ENCODE data around the gene ZNF600. TPM values are rescaled to one million over a fixed set of nuclear protein-coding genes. Genes with fewer than 3 reads are reported as not detected.
A peak's percentile ranks its signal among the peaks of the same experiment; 100 is the strongest.
"Not testable (repeated sequence)": the region's sequence is repeated elsewhere in the genome, so short reads cannot be mapped to it uniquely, and the experiment has no call there.

ZNF600 gene
- total RNA-seq, 1 donor from 2014 or later = 6.4 TPM

DNA sequence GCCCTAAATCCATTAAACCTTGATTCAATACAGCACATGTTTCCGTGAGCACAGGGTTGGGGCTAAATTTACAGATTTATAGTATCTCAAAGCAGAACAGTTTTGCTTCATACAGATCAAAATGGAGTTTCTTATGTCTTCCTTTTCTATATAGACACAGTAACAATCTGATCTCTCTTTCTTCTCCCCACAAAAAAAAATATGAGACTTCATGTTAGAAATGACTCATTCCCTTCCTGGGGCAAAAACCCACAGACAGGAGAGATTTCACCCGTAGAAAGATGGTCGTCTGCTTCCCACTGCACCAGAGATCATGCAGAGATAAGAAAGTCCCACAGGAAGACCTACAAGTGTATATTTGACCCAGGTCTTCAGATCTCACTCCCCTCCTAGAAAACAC is 44.1 kb downstream of the ZNF600 start:
- FAIRE-seq = no peak
- Mint-ChIP-seq H3K27ac (ENCODE audit: unreplicated experiment) (peak overlapping the region; percentile 0), H3K4me3 (ENCODE audit: unreplicated experiment) (no peak overlapping the region), H3K36me3 (ENCODE audit: low read depth, unreplicated experiment) (peaks cover 2% of the 10 kb centered on the region), H3K9me3 (ENCODE audit: unreplicated experiment) (peaks cover 9% of the 10 kb centered on the region), H3K4me1 (ENCODE audit: low read depth, unreplicated experiment) (peaks cover 14% of the 10 kb centered on the region), H3K27me3 (ENCODE audit: low read depth, unreplicated experiment) (no peaks in the 10 kb centered on the region)
- Histone ChIP-seq H3K4me2 (ENCODE audit: low read length) (no peak overlapping the region), H3K27ac (ENCODE audit: low read depth, low read length) (no peak overlapping the region), H3K79me2 (ENCODE audit: insufficient read depth, low read length) (no peaks in the 10 kb centered on the region), H2AFZ (ENCODE audit: low read depth, low read length) (no peak overlapping the region), H3K27me3 (ENCODE audit: insufficient read depth, low read length) (no peaks in the 10 kb centered on the region), H4K20me1 (ENCODE audit: insufficient read depth, low read length) (no peaks in the 10 kb centered on the region), H3K9me3 (ENCODE audit: insufficient read depth, low read depth, low read length) (no peaks in the 10 kb centered on the region), H3K4me3 (ENCODE audit: insufficient read depth, low read depth, low read length) (no peak overlapping the region), H3K4me1 (ENCODE audit: insufficient read depth, low read length) (no peaks in the 10 kb centered on the region), H3K36me3 (ENCODE audit: insufficient read depth, low read length) (no peaks in the 10 kb centered on the region), H3K9ac (ENCODE audit: low read length) (no peak overlapping the region)
- DNase-seq (ENCODE audit: low read depth) = no peak
- TF ChIP-seq EZH2 (IDR thresholded peaks at IDR 0.05; ENCODE audit: insufficient read depth, low read length) = no peak
- TF ChIP-seq, protein P1, sequence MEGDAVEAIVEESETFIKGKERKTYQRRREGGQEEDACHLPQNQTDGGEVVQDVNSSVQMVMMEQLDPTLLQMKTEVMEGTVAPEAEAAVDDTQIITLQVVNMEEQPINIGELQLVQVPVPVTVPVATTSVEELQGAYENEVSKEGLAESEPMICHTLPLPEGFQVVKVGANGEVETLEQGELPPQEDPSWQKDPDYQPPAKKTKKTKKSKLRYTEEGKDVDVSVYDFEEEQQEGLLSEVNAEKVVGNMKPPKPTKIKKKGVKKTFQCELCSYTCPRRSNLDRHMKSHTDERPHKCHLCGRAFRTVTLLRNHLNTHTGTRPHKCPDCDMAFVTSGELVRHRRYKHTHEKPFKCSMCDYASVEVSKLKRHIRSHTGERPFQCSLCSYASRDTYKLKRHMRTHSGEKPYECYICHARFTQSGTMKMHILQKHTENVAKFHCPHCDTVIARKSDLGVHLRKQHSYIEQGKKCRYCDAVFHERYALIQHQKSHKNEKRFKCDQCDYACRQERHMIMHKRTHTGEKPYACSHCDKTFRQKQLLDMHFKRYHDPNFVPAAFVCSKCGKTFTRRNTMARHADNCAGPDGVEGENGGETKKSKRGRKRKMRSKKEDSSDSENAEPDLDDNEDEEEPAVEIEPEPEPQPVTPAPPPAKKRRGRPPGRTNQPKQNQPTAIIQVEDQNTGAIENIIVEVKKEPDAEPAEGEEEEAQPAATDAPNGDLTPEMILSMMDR (IDR thresholded peaks at IDR 0.05; ENCODE audit: insufficient read depth, low read depth, low read length) = no peak

DNA sequence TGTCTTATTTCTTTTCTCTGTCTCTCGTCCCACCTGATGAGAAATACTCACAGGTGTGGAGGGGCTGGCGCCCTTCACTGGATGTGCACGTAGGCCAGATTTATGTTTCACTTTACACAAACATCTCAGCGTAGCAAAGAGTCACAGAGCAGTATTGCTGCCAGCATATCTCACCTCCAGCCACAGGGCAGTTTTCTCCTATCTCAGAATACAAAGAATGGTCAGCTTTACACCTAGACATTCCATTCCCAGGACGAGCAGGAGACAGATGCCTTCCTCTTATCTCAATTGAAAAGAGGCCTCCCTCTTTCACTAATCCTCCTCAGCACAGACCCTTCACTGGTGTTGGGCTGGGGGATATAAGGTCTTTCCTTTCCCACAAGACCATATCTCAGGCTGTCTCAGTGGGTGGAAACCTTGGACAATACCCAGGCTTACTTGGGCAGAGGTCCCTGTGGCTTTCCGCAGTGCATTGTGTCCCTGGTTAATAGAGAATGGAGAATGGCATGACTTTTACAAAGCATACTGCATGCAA is 44.6 kb downstream of the ZNF600 start:
- no peak overlapping the region for H3K4me3 Mint-ChIP-seq (ENCODE audit: unreplicated experiment)
- no peak overlapping the region for H3K4me2 ChIP-seq (ENCODE audit: low read length)
- peaks cover 14% of the 10 kb centered on the region for H3K4me1 Mint-ChIP-seq (ENCODE audit: low read depth, unreplicated experiment)

DNA sequence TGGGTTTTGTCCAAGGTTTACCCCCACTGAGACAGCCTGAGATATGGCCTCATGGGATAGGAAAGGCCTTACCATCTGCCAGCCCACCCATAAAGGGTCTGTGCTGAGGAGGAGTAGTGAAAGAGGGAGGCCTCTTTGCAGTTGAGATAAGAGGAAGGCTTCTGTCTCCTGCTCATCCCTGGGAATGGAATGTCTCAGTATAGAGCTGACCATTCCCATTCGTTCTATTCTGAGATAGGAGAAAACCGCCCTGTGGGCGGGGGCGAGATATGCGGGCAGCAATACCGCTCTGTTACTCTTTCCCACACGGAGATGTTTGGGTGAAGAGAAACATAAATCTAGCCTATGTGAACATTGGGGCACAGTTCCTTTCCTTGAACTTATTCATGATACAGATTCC is 45.2 kb downstream of the ZNF600 start:
- not testable (repeated sequence) for H4K20me1 ChIP-seq (ENCODE audit: insufficient read depth, low read length); H3K27ac Mint-ChIP-seq (ENCODE audit: unreplicated experiment); H3K36me3 ChIP-seq (ENCODE audit: insufficient read depth, low read length); H3K9ac ChIP-seq (ENCODE audit: low read length); DNase-seq (ENCODE audit: low read depth); H3K4me3 ChIP-seq (ENCODE audit: insufficient read depth, low read depth, low read length); H3K79me2 ChIP-seq (ENCODE audit: insufficient read depth, low read length); H3K4me2 ChIP-seq (ENCODE audit: low read length); H3K27me3 ChIP-seq (ENCODE audit: insufficient read depth, low read length); H3K27me3 Mint-ChIP-seq (ENCODE audit: low read depth, unreplicated experiment); H3K4me3 Mint-ChIP-seq (ENCODE audit: unreplicated experiment); H3K4me1 ChIP-seq (ENCODE audit: insufficient read depth, low read length); H3K9me3 ChIP-seq (ENCODE audit: insufficient read depth, low read depth, low read length); FAIRE-seq; H3K27ac ChIP-seq (ENCODE audit: low read depth, low read length); H2AFZ ChIP-seq (ENCODE audit: low read depth, low read length); H3K36me3 Mint-ChIP-seq (ENCODE audit: low read depth, unreplicated experiment)
- Mint-ChIP-seq H3K4me1 (ENCODE audit: low read depth, unreplicated experiment) (peaks cover 14% of the 10 kb centered on the region), H3K9me3 (ENCODE audit: unreplicated experiment) (peaks cover 14% of the 10 kb centered on the region)

More for the DNA sequence above, 44.6 kb downstream of the ZNF600 start:
- Mint-ChIP-seq H3K36me3 (ENCODE audit: low read depth, unreplicated experiment) (peaks cover 2% of the 10 kb centered on the region), H3K27ac (ENCODE audit: unreplicated experiment) (no peak overlapping the region), H3K27me3 (ENCODE audit: low read depth, unreplicated experiment) (no peaks in the 10 kb centered on the region), H3K9me3 (ENCODE audit: unreplicated experiment) (peaks cover 12% of the 10 kb centered on the region)
- Histone ChIP-seq H3K36me3 (ENCODE audit: insufficient read depth, low read length) (no peaks in the 10 kb centered on the region), H3K27ac (ENCODE audit: low read depth, low read length) (no peak overlapping the region), H3K4me3 (ENCODE audit: insufficient read depth, low read depth, low read length) (no peak overlapping the region), H2AFZ (ENCODE audit: low read depth, low read length) (no peak overlapping the region), H3K27me3 (ENCODE audit: insufficient read depth, low read length) (no peaks in the 10 kb centered on the region), H4K20me1 (ENCODE audit: insufficient read depth, low read length) (no peaks in the 10 kb centered on the region), H3K4me1 (ENCODE audit: insufficient read depth, low read length) (no peaks in the 10 kb centered on the region), H3K79me2 (ENCODE audit: insufficient read depth, low read length) (no peaks in the 10 kb centered on the region), H3K9ac (ENCODE audit: low read length) (no peak overlapping the region), H3K9me3 (ENCODE audit: insufficient read depth, low read depth, low read length) (no peaks in the 10 kb centered on the region)
- TF ChIP-seq, protein P1 (IDR thresholded peaks at IDR 0.05; ENCODE audit: insufficient read depth, low read depth, low read length) = no peak
- TF ChIP-seq EZH2 (IDR thresholded peaks at IDR 0.05; ENCODE audit: insufficient read depth, low read length) = no peak
- FAIRE-seq (no peak), DNase-seq (ENCODE audit: low read depth) (no peak)

Measured in astrocyte (in vitro differentiated cells and primary cell).